ENCODE results near the gene HTRA1.

The HTRA1 gene

GRCh38 chr10:122554131-122555036 lies 93.0 kb downstream of the HTRA1 start:
- Mint-ChIP-seq H3K27ac (no peak overlapping the region), H3K9me3 (no peaks in the 10 kb centered on the region), H3K27me3 (ENCODE audit: low read depth, poor library complexity) (peaks cover 21% of the 10 kb centered on the region), H3K4me3 (no peak overlapping the region), H3K36me3 (ENCODE audit: low read depth) (no peaks in the 10 kb centered on the region), H3K4me1 (peaks cover 5% of the 10 kb centered on the region)
- TF ChIP-seq CTCF (IDR thresholded peaks at IDR 0.05), result no peak
- no peak for DNase-seq

- no peaks in the 10 kb centered on the region for H3K36me3 Mint-ChIP-seq (ENCODE audit: low read depth)
- TF ChIP-seq CTCF (IDR thresholded peaks at IDR 0.05), result no peak
- no peaks in the 10 kb centered on the region for H3K9me3 Mint-ChIP-seq
- no peak overlapping the region for H3K4me3 Mint-ChIP-seq
- DNase-seq, result no peak
- peaks cover 25% of the 10 kb centered on the region for H3K27me3 Mint-ChIP-seq (ENCODE audit: low read depth, poor library complexity)
- H3K27ac Mint-ChIP-seq, result no peak overlapping the region
- H3K4me1 Mint-ChIP-seq, result peaks cover 5% of the 10 kb centered on the region
Observed at GRCh38 chr10:122555442-122555841, 94.1 kb downstream of the HTRA1 start.

GRCh38 chr10:122557516-122557915 lies 96.2 kb downstream of the HTRA1 start:
- DNase-seq, result no peak
- no peak for TF ChIP-seq CTCF (IDR thresholded peaks at IDR 0.05)
- Mint-ChIP-seq H3K27ac (no peak overlapping the region), H3K27me3 (ENCODE audit: low read depth, poor library complexity) (peaks cover 39% of the 10 kb centered on the region), H3K4me1 (peaks cover 6% of the 10 kb centered on the region), H3K36me3 (ENCODE audit: low read depth) (no peaks in the 10 kb centered on the region), H3K4me3 (no peak overlapping the region), H3K9me3 (no peaks in the 10 kb centered on the region)

GRCh38 chr10:122558452-122558851 lies 97.1 kb downstream of the HTRA1 start:
- no peak for TF ChIP-seq CTCF (IDR thresholded peaks at IDR 0.05)
- Mint-ChIP-seq H3K27ac (no peak overlapping the region), H3K27me3 (ENCODE audit: low read depth, poor library complexity) (peaks cover 43% of the 10 kb centered on the region), H3K36me3 (ENCODE audit: low read depth) (no peaks in the 10 kb centered on the region), H3K4me1 (peaks cover 6% of the 10 kb centered on the region), H3K4me3 (no peak overlapping the region), H3K9me3 (no peaks in the 10 kb centered on the region)
- no peak for DNase-seq

GRCh38 chr10:122559228-122559627 lies 97.9 kb downstream of the HTRA1 start:
- Mint-ChIP-seq H3K27me3 (ENCODE audit: low read depth, poor library complexity) (peaks cover 46% of the 10 kb centered on the region), H3K27ac (no peak overlapping the region), H3K9me3 (no peaks in the 10 kb centered on the region), H3K36me3 (ENCODE audit: low read depth) (no peaks in the 10 kb centered on the region), H3K4me1 (peaks cover 6% of the 10 kb centered on the region), H3K4me3 (no peak overlapping the region)
- no peak for TF ChIP-seq CTCF (IDR thresholded peaks at IDR 0.05)
- DNase-seq, result no peak
